Fibroblast of pulmonary artery (primary cell): Measurements from ENCODE around the gene SESN2.

Experiments used
- DNase-seq: peaks from one replicate; pipeline ENCODE4 v3.0.0-alpha.2; 2010; ENCODE audit warnings: low read depth
- H3K4me3 ChIP-seq: replicated peaks from 2 replicates; pipeline ENCODE4 v1.5.1; 2011; ENCODE audit warnings: low read depth, mild to moderate bottlenecking, control low read depth, low read length, moderate library complexity
- CTCF ChIP-seq: IDR thresholded peaks from 2 replicates; pipeline ENCODE4 v1.5.1; 2011; ENCODE audit warnings: mild to moderate bottlenecking, control low read depth, low read length, inconsistent platforms; ENCODE audit errors: missing control alignments

Gene SESN2

DNA sequence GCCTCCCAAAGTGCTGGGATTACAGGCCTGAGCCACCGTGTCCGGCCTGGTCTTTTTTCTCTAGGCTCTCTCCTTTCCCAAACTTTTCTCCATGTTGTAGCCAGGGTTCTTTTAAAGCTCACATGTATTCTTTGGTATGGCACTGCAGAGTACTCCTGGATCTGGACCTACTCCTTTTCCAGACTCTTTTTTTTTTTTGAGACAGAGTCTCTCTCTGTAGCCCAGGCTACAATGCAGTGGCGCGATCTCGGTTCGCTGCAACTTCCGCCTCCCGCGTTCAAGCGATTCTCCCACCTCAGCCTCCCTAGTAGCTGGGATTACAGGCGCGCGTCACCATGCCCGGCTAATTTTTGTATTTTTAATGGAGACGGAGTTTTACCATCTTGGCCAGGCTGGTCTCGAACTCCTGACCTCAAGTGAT is 68.9 kb downstream of the SESN2 start:
- H3K4me3 ChIP-seq = peak overlapping the region; percentile 67
- DNase-seq = no peak
- no peak for TF ChIP-seq CTCF

GRCh38 chr1:28329395-28330153 is 70.3 kb downstream of the SESN2 start:
- peak; percentile 1 for TF ChIP-seq CTCF
- peak; percentile 38 for DNase-seq
- H3K4me3 ChIP-seq = peak overlapping the region; percentile 67
